ENCODE measurements around the gene KCTD17.

GRCh38 chr22:37039466-37039865 is 12.1 kb upstream of the KCTD17 start:
- no peak for TF ChIP-seq GATA3 (IDR thresholded peaks at IDR 0.05; ENCODE audit: low read depth, low read length)
- TF ChIP-seq GATA2 (IDR thresholded peaks at IDR 0.05; ENCODE audit: low read depth, low read length) = no peak

All from SH-SY5Y (cell line).